NOMO-1 (cell line): ENCODE measurements around the gene ZNF784.
A peak's percentile ranks its signal among the peaks of the same experiment; 100 is the strongest.

Experiments
- DNase-seq, 2 experiments: peaks; one replicate each; lab custom pipeline; 2025; ENCODE audit not compliant: unreplicated experiment in 2 of 2; lab: John Stamatoyannopoulos, UW

Gene ZNF784

GRCh38 chr19:55624109-55625003, at the start of gene ZNF784:
ZNF784 (minus strand) TSS chr19:55624566; CDS start chr19:55624561, 5 bp downstream.
- DNase-seq, result peak; percentile 88 to 99

- DNase-seq, result no peak
Observed at GRCh38 chr19:55673889-55674288, 49.5 kb upstream of the ZNF784 start.

- no peak for DNase-seq
Observed at GRCh38 chr19:55673465-55673864, 49.1 kb upstream of the ZNF784 start.

- no peak for DNase-seq
Observed at GRCh38 chr19:55672418-55672817, 48.1 kb upstream of the ZNF784 start.

GRCh38 chr19:55671054-55671378, 46.6 kb upstream of the ZNF784 start:
- DNase-seq, result no peak

GRCh38 chr19:55670280-55671053, 46.1 kb upstream of the ZNF784 start:
- no peak for DNase-seq

- DNase-seq, result no peak
Observed at GRCh38 chr19:55669418-55670279, 45.3 kb upstream of the ZNF784 start.

GRCh38 chr19:55668603-55669348, 44.4 kb upstream of the ZNF784 start:
- DNase-seq, result no peak

GRCh38 chr19:55667958-55668357, 43.6 kb upstream of the ZNF784 start:
- no peak for DNase-seq

- DNase-seq, result no peak
Observed at GRCh38 chr19:55667511-55667910, 43.1 kb upstream of the ZNF784 start.

- DNase-seq, result no peak
Observed at GRCh38 chr19:55667006-55667381, 42.6 kb upstream of the ZNF784 start.

- DNase-seq, result no peak
Observed at GRCh38 chr19:55666343-55667005, 42.1 kb upstream of the ZNF784 start.

- DNase-seq, result no peak
Observed at GRCh38 chr19:55663846-55664536, 39.6 kb upstream of the ZNF784 start.

GRCh38 chr19:55661826-55662225, 37.5 kb upstream of the ZNF784 start:
- no peak for DNase-seq

- DNase-seq, result no peak
Observed at GRCh38 chr19:55660991-55661390, 36.6 kb upstream of the ZNF784 start.

GRCh38 chr19:55660404-55660803, 36.0 kb upstream of the ZNF784 start:
- no peak for DNase-seq

GRCh38 chr19:55659822-55660221, 35.5 kb upstream of the ZNF784 start:
- DNase-seq, result no peak

GRCh38 chr19:55658846-55659459, 34.6 kb upstream of the ZNF784 start:
- DNase-seq, result no peak
